IPS-NIHi11 (cell line): ENCODE measurements around the gene AAMP.
"Not testable (repeated sequence)": the region's sequence is repeated elsewhere in the genome, so short reads cannot be mapped to it uniquely, and the experiment has no call there.

Source experiments
- DNase-seq: peaks from one replicate; pipeline ENCODE4 v3.0.0; 2012; ENCODE audit warnings: mixed read lengths, low spot score

The AAMP gene

GRCh38 chr2:218269900-218270720 is at the start of gene AAMP, which contains the start of gene PNKD:
AAMP (minus strand) TSS chr2:218270137; CDS start chr2:218270086, 51 bp downstream.
PNKD (plus strand) TSS chr2:218270519; CDS start chr2:218270536, 17 bp downstream.
- peak; percentile 97 for DNase-seq

GRCh38 chr2:218318241-218318640 is 48.3 kb upstream of the AAMP start:
- no peak for DNase-seq

- no peak for DNase-seq
Observed at GRCh38 chr2:218317835-218318234, 47.9 kb upstream of the AAMP start.

GRCh38 chr2:218317303-218317630 is 47.3 kb upstream of the AAMP start:
- no peak for DNase-seq

- DNase-seq: no peak
Observed at GRCh38 chr2:218315397-218315796, 45.5 kb upstream of the AAMP start.

- not testable (repeated sequence) for DNase-seq
Observed at GRCh38 chr2:218314764-218315163, 44.8 kb upstream of the AAMP start.

- DNase-seq: no peak
Observed at GRCh38 chr2:218313356-218313755, 43.4 kb upstream of the AAMP start.

GRCh38 chr2:218312267-218312756 is 42.4 kb upstream of the AAMP start:
- DNase-seq: no peak

- not testable (repeated sequence) for DNase-seq
Observed at GRCh38 chr2:218311541-218312266, 41.8 kb upstream of the AAMP start.

- DNase-seq: no peak
Observed at GRCh38 chr2:218310853-218311540, 41.1 kb upstream of the AAMP start.

GRCh38 chr2:218307415-218308090 is 37.6 kb upstream of the AAMP start:
- DNase-seq: no peak

GRCh38 chr2:218306184-218306920 is 36.4 kb upstream of the AAMP start:
- DNase-seq: no peak

GRCh38 chr2:218305383-218305782 is 35.4 kb upstream of the AAMP start:
- no peak for DNase-seq

GRCh38 chr2:218301176-218301819 is 31.4 kb upstream of the AAMP start:
- peak; percentile 79 for DNase-seq

GRCh38 chr2:218300141-218300540 is 30.2 kb upstream of the AAMP start:
- DNase-seq: no peak

- DNase-seq: no peak
Observed at GRCh38 chr2:218298314-218298875, 28.5 kb upstream of the AAMP start.

GRCh38 chr2:218296847-218297246 is 26.9 kb upstream of the AAMP start:
- no peak for DNase-seq

- no peak for DNase-seq
Observed at GRCh38 chr2:218296200-218296599, 26.3 kb upstream of the AAMP start.

- no peak for DNase-seq
Observed at GRCh38 chr2:218295029-218295428, 25.1 kb upstream of the AAMP start.

- DNase-seq: no peak
Observed at GRCh38 chr2:218294430-218295022, 24.6 kb upstream of the AAMP start.
